HT-29 (cell line): ENCODE measurements around the gene MYO3B. TPM values are rescaled to one million over a fixed set of nuclear protein-coding genes. Genes with fewer than 3 reads are reported as not detected.

ENCODE experiments used
- DNase-seq: peaks from one replicate; pipeline ENCODE4 v3.0.0-alpha.2; 2015; ENCODE audit warnings: low spot score
- total RNA-seq: library from RNA; depleted of rRNA; stranded (reverse); fragments of >200 nt; shearing (Covaris generic); gene quantifications from 2 replicates; pipeline ENCODE4 v1.2.3, GENCODE V29; 2014

The MYO3B gene
- total RNA-seq, 1 experiment from 2014 or later: not detected

GRCh38 chr2:170235860-170236679, 58.1 kb downstream of the MYO3B start:
- DNase-seq: peak; percentile 80

GRCh38 chr2:170236680-170237047, 58.7 kb downstream of the MYO3B start:
- no peak for DNase-seq

- DNase-seq: no peak
Measured at GRCh38 chr2:170237572-170238120, 59.7 kb downstream of the MYO3B start.

DNA sequence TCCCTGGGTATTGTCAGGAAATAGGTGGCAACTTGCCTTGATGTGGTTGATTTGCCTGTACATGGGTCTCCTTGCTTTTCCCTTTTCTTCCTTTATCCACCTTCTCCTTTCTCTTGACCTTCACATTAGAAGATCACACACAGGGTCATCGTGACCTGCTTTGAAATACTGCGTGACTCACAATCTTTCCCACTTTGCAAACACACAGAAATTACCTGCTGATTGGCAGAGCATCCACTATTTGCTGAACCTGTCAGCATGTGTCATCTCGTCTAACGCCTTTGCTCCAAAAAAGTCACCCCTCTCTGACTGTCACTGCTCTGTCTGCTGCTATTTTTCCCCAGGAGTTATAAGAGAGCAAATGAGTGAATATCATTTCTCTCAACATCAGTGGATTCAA, 60.8 kb downstream of the MYO3B start:
- DNase-seq: no peak

- no peak for DNase-seq
Measured at GRCh38 chr2:170240629-170241028, 62.7 kb downstream of the MYO3B start.

GRCh38 chr2:170241756-170242155, 63.8 kb downstream of the MYO3B start:
- DNase-seq: no peak

DNA sequence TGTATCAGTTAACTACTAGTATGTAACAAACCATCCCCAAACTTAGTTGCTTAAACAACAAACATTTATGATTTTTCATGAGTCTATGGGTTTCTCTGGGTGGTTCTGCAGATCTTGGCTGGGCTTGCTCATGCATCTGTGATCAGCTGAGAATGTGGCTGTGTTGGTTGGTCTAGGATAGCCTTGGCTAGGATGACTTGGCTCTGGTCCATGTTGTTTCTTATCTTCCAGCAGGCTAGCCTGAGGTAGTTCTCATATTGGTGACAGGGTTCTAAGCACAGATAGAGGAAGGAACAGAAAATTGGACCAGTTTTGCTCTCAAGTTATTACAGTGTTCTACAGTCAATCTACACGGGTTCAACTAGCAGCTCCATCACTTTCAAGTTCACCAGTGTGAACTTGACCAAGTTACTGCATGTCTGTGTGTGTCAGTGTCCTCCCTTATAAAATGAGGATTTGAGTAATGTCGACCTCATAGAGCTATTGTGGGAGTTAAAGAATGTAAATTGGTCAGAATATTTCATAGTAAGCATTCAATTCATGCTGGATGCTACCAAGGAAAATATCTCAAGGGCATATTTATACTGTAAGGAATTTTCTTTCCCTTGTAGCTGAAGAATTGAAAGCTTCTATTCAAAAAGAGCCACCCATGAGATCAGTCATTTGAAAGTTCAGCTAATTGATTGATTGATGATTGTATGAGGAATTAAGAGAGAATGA, 65.3 kb downstream of the MYO3B start:
- no peak for DNase-seq

GRCh38 chr2:170243898-170244297, 66.0 kb downstream of the MYO3B start:
- no peak for DNase-seq

GRCh38 chr2:170244555-170244954, 66.6 kb downstream of the MYO3B start:
- no peak for DNase-seq

GRCh38 chr2:170245312-170245711, 67.4 kb downstream of the MYO3B start:
- DNase-seq: no peak

GRCh38 chr2:170247333-170247732, 69.4 kb downstream of the MYO3B start:
- no peak for DNase-seq

GRCh38 chr2:170247882-170248393, 70.0 kb downstream of the MYO3B start:
- no peak for DNase-seq

GRCh38 chr2:170248574-170249393, 70.8 kb downstream of the MYO3B start:
- no peak for DNase-seq

GRCh38 chr2:170249761-170250160, 71.8 kb downstream of the MYO3B start:
- no peak for DNase-seq

- DNase-seq: no peak
Measured at GRCh38 chr2:170250584-170250983, 72.6 kb downstream of the MYO3B start.

DNA sequence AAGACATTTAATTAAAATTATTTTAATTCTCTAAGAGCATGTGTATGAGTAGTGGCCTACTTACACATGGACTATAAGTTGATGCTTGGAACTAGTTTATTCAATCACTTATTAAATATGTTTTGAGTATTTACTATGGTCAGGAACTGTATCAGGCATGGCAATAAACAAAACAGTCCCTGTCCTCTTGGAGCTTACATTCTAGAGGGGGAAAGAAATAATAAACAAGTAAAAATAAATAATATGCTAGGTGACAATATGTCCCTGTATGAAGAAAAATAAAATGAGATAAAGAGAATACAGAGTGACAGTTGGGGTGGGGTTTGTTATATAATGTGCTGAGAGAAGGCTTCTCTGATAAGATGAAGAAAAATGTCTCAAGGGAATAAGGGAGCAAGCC, 74.5 kb downstream of the MYO3B start:
- DNase-seq: no peak

- no peak for DNase-seq
Measured at GRCh38 chr2:170253721-170254230, 75.8 kb downstream of the MYO3B start.

- DNase-seq: no peak
Measured at GRCh38 chr2:170254293-170254732, 76.4 kb downstream of the MYO3B start.

DNA sequence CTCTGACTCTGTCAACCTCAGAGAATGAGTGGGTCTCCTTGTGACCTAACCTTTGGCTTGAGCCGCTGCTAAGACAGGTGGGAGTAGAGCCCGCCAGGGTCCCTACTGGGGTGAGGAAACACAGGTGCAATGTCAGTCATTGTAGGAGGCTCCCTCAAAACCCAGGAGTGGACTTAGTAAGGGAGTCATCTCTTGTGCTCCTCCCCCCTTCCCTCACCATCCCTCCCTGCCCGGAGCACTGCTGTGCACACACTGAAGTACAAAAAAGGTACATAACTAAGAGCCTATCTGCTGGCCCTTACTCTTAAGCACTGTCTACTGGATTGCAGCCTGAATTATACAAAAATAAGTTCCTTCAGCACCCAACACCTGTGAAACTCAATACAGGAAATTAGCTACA, 77.2 kb downstream of the MYO3B start:
- no peak for DNase-seq

DNA sequence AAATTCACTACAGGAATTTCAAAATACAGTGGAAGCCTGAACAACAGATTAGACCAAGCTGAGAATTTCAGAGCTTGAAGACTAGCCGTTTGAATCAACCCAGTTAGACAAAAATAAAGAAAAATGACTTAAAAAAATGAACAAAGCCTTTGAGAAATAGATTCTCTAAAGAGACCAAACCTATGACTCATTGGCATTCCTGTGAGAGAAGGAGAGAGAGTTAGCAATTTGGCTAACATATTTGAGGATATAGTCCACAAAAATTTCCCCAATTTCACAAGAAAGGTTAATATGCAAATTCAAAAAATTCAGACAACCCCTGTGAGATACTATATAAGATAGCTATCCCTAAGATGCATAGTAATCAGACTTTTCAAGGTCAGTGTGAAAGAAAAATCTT, 78.0 kb downstream of the MYO3B start:
- no peak for DNase-seq

DNA sequence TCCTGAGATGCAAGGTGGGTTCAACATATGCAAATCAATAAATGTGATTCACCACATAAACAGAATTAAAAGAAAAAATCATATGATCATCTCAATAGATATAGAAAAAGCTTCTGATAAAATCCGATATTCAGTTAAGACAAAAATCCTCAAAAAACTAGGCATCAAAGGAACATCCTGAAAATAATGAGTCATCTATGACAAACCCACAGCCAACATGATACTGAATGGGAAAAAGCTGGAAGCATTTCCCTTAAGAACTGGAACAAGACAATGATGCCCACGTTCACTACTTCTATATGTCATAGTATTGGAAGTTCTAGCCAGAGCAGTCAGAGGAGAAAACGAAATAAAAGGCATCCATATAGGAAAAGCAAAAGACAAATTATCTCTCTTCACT, 80.4 kb downstream of the MYO3B start:
- DNase-seq: no peak
